GM12892 (cell line): Measurements from ENCODE around the gene GFI1B.

Experiments
- POLR2A ChIP-seq: IDR thresholded peaks from 2 replicates; pipeline ENCODE4 v1.6.1; 2011; ENCODE audit warnings: low read depth, low read length, control low read depth
- POLR2AphosphoS5 ChIP-seq: IDR thresholded peaks from 2 replicates; pipeline ENCODE4 v1.6.1; 2011; ENCODE audit warnings: low read depth, low read length, control low read depth

- TF ChIP-seq POLR2A: no peak
- TF ChIP-seq POLR2AphosphoS5: no peak
Measured at GRCh38 chr9:133005957-133006356, 27.5 kb downstream of the GFI1B start.
